Smooth muscle cell (in vitro differentiated cells): ENCODE results near the gene GYG2. TPM values are rescaled to one million over a fixed set of nuclear protein-coding genes. Genes with fewer than 3 reads are reported as not detected.

Source experiments
- DNase-seq: peaks from one replicate; lab custom pipeline; 2025; ENCODE audit not compliant: unreplicated experiment; lab: John Stamatoyannopoulos, UW
- H2AFZ ChIP-seq: fragments of 200-600 bp; sonication (generic); 2 replicates; pipeline ENCODE4 v1.6.0; 2016; ENCODE audit warnings: antibody characterized with exemption, low read depth, mild to moderate bottlenecking
- H3F3A ChIP-seq: fragments of 200-600 bp; sonication (generic); 2 replicates; pipeline ENCODE4 v1.6.0; 2017; ENCODE audit warnings: antibody characterized with exemption, low read depth
- H3K27ac ChIP-seq: fragments of 200-600 bp; sonication (generic); 2 replicates; pipeline ENCODE4 v1.5.1; 2016; ENCODE audit warnings: low read depth, mild to moderate bottlenecking
- H3K27me3 ChIP-seq: fragments of 200-600 bp; sonication (generic); 2 replicates; pipeline ENCODE4 v1.6.1; 2016; ENCODE audit warnings: low read depth, mild to moderate bottlenecking
- H3K36me3 ChIP-seq: fragments of 200-600 bp; sonication (generic); 2 replicates; pipeline ENCODE4 v1.5.1; 2016; ENCODE audit warnings: low read depth
- H3K4me1 ChIP-seq: fragments of 200-600 bp; sonication (generic); 2 replicates; pipeline ENCODE4 v1.5.1; 2016; ENCODE audit warnings: low read depth
- H3K4me2 ChIP-seq: fragments of 200-600 bp; sonication (generic); 2 replicates; pipeline ENCODE4 v1.6.0; 2016; ENCODE audit warnings: mild to moderate bottlenecking
- H3K4me3 ChIP-seq: fragments of 200-600 bp; sonication (generic); 2 replicates; pipeline ENCODE4 v1.5.1; 2016; ENCODE audit warnings: mild to moderate bottlenecking
- H3K79me2 ChIP-seq: fragments of 200-600 bp; sonication (generic); 2 replicates; pipeline ENCODE4 v1.6.0; 2016; ENCODE audit warnings: low read depth, mild to moderate bottlenecking
- H3K9ac ChIP-seq: fragments of 200-600 bp; sonication (generic); 2 replicates; pipeline ENCODE4 v1.6.0; 2016; ENCODE audit warnings: low read depth
- H3K9me3 ChIP-seq: fragments of 200-600 bp; sonication (generic); replicated peaks from 2 replicates; pipeline ENCODE4 v1.5.1; 2016; ENCODE audit warnings: low read depth
- H4K20me1 ChIP-seq: fragments of 200-600 bp; sonication (generic); 2 replicates; pipeline ENCODE4 v1.6.0; 2016; ENCODE audit warnings: low read depth
- WGBS: methylation state at CpG from one replicate; pipeline ENCODE4 v1.1.7; 2016; ENCODE audit warnings: low lambda C conversion rate; 5-methylcytosine and 5-hydroxymethylcytosine counted together
- polyA plus RNA-seq: library from polyadenylated mRNA; unstranded; fragments of >200 nt; fragmentation: Nextera tagmentation; extraction: Ambion mirVana; gene quantifications from 2 replicates; pipeline ENCODE4 v1.2.1, GENCODE V29; 2016
- total RNA-seq: library from RNA; depleted of rRNA; stranded (reverse); fragments of >200 nt; gene quantifications from 2 replicates; pipeline ENCODE4 v1.2.3, GENCODE V29; 2014
- TF ChIP-seq, protein P1 (sequence below): fragments of 200-600 bp; sonication (generic); IDR thresholded peaks from 2 replicates; pipeline ENCODE4 v1.5.1; 2017; ENCODE audit warnings: borderline replicate concordance, mild to moderate bottlenecking, antibody characterized with exemption; ENCODE audit not compliant: insufficient read depth, poor library complexity, severe bottlenecking

The GYG2 gene
- total and polyA plus RNA-seq, 2 experiments from 2014 or later = 23.1 to 44.1 TPM

DNA sequence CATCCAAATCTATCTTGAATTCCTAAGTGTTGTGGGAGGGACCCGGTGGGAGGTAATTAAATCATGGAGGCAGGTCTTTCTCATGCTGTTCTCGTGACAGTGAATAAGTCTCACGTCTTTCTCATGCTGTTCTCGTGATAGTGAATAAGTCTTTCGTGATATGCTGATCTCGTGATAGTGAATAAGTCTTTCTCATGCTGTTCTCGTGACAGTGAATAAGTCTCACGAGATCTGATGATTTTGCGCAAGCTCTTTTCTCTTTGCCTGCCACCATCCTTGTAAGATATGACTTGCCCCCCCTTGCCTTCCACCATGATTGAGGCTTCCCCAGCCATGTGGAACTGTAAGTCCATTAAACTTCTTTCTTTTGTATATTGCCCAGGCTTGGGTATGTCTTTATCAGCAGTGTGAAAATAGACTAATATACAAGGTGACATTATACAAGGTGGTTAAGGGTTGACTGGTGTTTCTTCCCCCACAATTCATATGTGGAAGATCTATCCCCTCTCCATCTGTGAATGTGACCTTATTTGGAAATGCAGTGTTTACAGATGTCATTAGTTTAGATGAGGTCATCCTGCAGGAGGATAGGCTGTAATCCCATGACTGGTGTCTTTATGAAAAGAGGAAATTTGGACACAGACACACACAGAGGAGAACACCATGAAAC is 72.8 kb downstream of the GYG2 start:
- Histone ChIP-seq H3K9me3 (no peaks in the 10 kb centered on the region), H3K4me2 (no peak overlapping the region), H3F3A (peaks cover 19% of the 10 kb centered on the region), H3K4me1 (peaks cover 19% of the 10 kb centered on the region), H3K4me3 (no peak overlapping the region), H3K9ac (no peak overlapping the region), H3K79me2 (no peaks in the 10 kb centered on the region), H3K27me3 (no peaks in the 10 kb centered on the region), H2AFZ (no peak overlapping the region), H4K20me1 (no peaks in the 10 kb centered on the region), H3K27ac (no peak overlapping the region), H3K36me3 (no peaks in the 10 kb centered on the region)
- TF ChIP-seq, protein P1, sequence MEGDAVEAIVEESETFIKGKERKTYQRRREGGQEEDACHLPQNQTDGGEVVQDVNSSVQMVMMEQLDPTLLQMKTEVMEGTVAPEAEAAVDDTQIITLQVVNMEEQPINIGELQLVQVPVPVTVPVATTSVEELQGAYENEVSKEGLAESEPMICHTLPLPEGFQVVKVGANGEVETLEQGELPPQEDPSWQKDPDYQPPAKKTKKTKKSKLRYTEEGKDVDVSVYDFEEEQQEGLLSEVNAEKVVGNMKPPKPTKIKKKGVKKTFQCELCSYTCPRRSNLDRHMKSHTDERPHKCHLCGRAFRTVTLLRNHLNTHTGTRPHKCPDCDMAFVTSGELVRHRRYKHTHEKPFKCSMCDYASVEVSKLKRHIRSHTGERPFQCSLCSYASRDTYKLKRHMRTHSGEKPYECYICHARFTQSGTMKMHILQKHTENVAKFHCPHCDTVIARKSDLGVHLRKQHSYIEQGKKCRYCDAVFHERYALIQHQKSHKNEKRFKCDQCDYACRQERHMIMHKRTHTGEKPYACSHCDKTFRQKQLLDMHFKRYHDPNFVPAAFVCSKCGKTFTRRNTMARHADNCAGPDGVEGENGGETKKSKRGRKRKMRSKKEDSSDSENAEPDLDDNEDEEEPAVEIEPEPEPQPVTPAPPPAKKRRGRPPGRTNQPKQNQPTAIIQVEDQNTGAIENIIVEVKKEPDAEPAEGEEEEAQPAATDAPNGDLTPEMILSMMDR = no peak
- no peak for DNase-seq
- 89% methylated on average over 9 of the region's 9 CpGs for WGBS

DNA sequence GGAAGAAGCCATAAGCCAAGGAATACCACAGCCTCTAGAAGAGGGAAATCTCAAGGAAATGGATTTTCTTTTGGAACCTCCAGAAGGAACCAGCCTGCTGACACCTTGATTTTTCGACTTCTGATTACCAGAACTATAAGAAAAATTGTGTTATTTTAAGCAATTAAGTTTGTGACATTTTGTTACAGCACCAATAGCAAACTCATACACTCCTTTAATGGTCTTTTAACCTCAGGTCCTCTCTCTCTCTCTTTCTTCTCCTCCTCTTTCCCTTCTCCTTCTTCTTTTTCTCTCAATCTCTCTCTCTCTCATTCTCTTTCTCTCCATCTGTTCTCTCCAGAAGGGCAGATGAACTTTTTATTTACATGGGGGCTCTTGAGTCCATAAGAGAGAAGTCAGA is 74.1 kb downstream of the GYG2 start:
- DNase-seq = no peak
- H4K20me1 ChIP-seq = no peaks in the 10 kb centered on the region
- no peak overlapping the region for H3K9ac ChIP-seq
- H3K4me2 ChIP-seq = no peak overlapping the region
- TF ChIP-seq, protein P1 = no peak
- no peaks in the 10 kb centered on the region for H3K9me3 ChIP-seq
- peaks cover 18% of the 10 kb centered on the region for H3F3A ChIP-seq
- H3K79me2 ChIP-seq = no peaks in the 10 kb centered on the region
- H3K4me1 ChIP-seq = peaks cover 13% of the 10 kb centered on the region
- no peak overlapping the region for H3K4me3 ChIP-seq
- no peaks in the 10 kb centered on the region for H3K36me3 ChIP-seq
- WGBS = 88% methylated on average over 1 of the region's 1 CpG
- no peak overlapping the region for H2AFZ ChIP-seq
- H3K27ac ChIP-seq = no peak overlapping the region
- no peaks in the 10 kb centered on the region for H3K27me3 ChIP-seq

DNA sequence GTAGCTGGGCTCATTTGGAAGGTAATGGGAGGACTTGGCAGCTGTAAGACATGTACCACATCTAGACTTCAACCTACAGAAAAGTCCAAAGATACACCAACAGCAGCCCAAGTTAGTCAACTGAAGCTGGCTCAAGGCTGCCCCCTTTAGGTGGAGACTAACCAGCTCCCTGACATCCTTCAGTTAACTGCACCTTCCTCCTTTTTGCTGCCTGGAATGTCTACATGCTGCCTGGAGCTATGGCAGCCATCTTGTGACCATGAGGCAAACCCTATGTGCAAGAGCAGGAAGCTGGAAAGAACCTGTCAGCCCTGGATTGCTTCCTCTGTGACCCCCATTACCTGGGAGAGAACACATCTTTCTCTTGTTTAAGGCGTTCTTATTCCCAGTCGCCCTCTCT is 74.6 kb downstream of the GYG2 start:
- H3K36me3 ChIP-seq = no peaks in the 10 kb centered on the region
- H3K9me3 ChIP-seq = no peaks in the 10 kb centered on the region
- H3K27me3 ChIP-seq = no peaks in the 10 kb centered on the region
- H3K79me2 ChIP-seq = no peaks in the 10 kb centered on the region
- 97% methylated on average over 2 of the region's 2 CpGs for WGBS
- DNase-seq = no peak
- peaks cover 13% of the 10 kb centered on the region for H3F3A ChIP-seq
- H3K4me2 ChIP-seq = no peak overlapping the region
- H3K4me1 ChIP-seq = peaks cover 7% of the 10 kb centered on the region
- H3K9ac ChIP-seq = no peak overlapping the region
- H4K20me1 ChIP-seq = no peaks in the 10 kb centered on the region
- TF ChIP-seq, protein P1 = peak; percentile 21
- no peak overlapping the region for H3K27ac ChIP-seq
- no peak overlapping the region for H3K4me3 ChIP-seq
- no peak overlapping the region for H2AFZ ChIP-seq

- no peak for DNase-seq
- H3K36me3 ChIP-seq = no peaks in the 10 kb centered on the region
- 98% methylated on average over 18 of the region's 27 CpGs for WGBS
Observed at GRCh38 chrX:2907295-2907694, 78.6 kb downstream of the GYG2 start.

More at GRCh38 chrX:2907295-2907694, 78.6 kb downstream of the GYG2 start:
- Histone ChIP-seq H3K9me3 (no peaks in the 10 kb centered on the region), H3F3A (no peaks in the 10 kb centered on the region), H3K27ac (no peak overlapping the region), H3K79me2 (no peaks in the 10 kb centered on the region), H4K20me1 (no peaks in the 10 kb centered on the region), H3K4me1 (no peaks in the 10 kb centered on the region), H3K27me3 (no peaks in the 10 kb centered on the region), H2AFZ (no peak overlapping the region), H3K4me2 (no peak overlapping the region), H3K4me3 (no peak overlapping the region), H3K9ac (no peak overlapping the region)
- TF ChIP-seq, protein P1 = no peak
